ENCODE results near the gene FAM83C. TPM values are rescaled to one million over a fixed set of nuclear protein-coding genes. Genes with fewer than 3 reads are reported as not detected.

The FAM83C gene
- polyA plus RNA-seq, 3 donors = not detected

DNA sequence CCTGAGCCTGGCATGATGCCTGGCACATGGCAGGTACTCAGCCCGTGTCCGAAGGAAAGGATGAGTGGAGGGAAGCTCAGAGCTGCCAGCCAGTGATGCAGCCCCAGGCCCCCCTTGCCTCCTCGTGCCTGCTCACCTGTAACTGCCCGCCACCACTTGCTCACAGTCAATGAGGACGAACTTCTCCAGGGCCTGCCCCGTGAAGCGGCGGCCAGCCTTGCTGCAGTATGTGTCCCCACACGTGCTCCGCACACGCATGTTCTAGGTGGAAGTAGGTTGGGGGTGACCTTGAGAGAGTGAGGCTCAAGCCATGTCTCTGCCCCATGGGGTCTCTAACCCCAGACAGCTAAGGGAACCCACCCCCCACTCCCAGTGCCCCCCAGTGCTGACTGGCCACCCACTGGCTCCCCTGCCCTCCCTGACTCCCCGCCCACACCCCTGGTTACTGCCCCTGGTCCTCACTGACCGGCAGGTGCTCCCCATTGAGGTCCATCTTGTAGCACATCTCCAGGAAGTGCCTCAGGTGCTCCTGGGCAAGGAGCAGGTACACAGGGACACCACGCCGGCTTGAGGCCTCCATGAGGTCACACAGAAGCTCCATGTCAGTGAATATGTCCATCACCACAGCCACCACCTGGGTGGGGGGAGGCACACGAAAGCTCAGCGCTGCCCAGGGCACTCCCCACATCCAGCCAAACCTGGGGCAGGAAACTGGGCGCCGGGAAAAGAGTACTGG, 3.7 kb downstream of the FAM83C start:
- Mint-ChIP-seq H3K4me3 (no peak overlapping the region), H3K27ac (no peak overlapping the region), H3K9me3 (no peaks in the 10 kb centered on the region), H3K4me1 (peaks cover 15% of the 10 kb centered on the region), H3K27me3 (ENCODE audit: low read depth in 3 of 3) (peaks cover 1 to 9% (median 7%) of the 10 kb centered on the region in 3 donors), H3K36me3 (no peaks in the 10 kb centered on the region)
- peaks cover 11 to 14% of the 10 kb centered on the region in 2 donors for H3K4me1 ChIP-seq (ENCODE audit: control insufficient read depth in 1 of 2, insufficient read depth in 2 of 2, low read length in 2 of 2)
- DNase-seq = no peak
- H3K36me3 ChIP-seq (replicated peaks in 1 of 2; ENCODE audit: control insufficient read depth in 1 of 2, insufficient read depth in 2 of 2, low read length in 2 of 2) = no peaks in the 10 kb centered on the region
- no peak overlapping the region for H2AFZ ChIP-seq (ENCODE audit: insufficient read depth, low read depth, low read length, poor library complexity, severe bottlenecking)
- no peak overlapping the region for H3K27ac ChIP-seq (ENCODE audit: low read depth in 1 of 2, low read length in 2 of 2)
- no peak overlapping the region for H3K4me2 ChIP-seq (replicated peaks; ENCODE audit: extremely low read depth, low read length, poor library complexity, severe bottlenecking)
- H3K79me2 ChIP-seq (ENCODE audit: insufficient read depth, low read length) = peaks cover 11% of the 10 kb centered on the region
- intact Hi-C loops (cut with micrococcal nuclease) = no loop called here
- TF ChIP-seq, protein P1, sequence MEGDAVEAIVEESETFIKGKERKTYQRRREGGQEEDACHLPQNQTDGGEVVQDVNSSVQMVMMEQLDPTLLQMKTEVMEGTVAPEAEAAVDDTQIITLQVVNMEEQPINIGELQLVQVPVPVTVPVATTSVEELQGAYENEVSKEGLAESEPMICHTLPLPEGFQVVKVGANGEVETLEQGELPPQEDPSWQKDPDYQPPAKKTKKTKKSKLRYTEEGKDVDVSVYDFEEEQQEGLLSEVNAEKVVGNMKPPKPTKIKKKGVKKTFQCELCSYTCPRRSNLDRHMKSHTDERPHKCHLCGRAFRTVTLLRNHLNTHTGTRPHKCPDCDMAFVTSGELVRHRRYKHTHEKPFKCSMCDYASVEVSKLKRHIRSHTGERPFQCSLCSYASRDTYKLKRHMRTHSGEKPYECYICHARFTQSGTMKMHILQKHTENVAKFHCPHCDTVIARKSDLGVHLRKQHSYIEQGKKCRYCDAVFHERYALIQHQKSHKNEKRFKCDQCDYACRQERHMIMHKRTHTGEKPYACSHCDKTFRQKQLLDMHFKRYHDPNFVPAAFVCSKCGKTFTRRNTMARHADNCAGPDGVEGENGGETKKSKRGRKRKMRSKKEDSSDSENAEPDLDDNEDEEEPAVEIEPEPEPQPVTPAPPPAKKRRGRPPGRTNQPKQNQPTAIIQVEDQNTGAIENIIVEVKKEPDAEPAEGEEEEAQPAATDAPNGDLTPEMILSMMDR (IDR thresholded peaks at IDR 0.05) = no peak
- H3K9me3 ChIP-seq (replicated peaks in 1 of 2; ENCODE audit: control insufficient read depth in 1 of 2, insufficient read depth in 1 of 2, low read length in 2 of 2) = no peaks in the 10 kb centered on the region
- no peak overlapping the region for H3K4me3 ChIP-seq (replicated peaks in 1 of 3; ENCODE audit: low read depth in 2 of 3, low read length in 3 of 3)
- no peaks in the 10 kb centered on the region for H3K27me3 ChIP-seq (ENCODE audit: control insufficient read depth in 2 of 2, insufficient read depth in 2 of 2, low read length in 2 of 2)
- no peak overlapping the region for H3K9ac ChIP-seq (ENCODE audit: insufficient read depth, low read length, poor library complexity, severe bottlenecking)
- peaks cover 1% of the 10 kb centered on the region for H4K20me1 ChIP-seq (ENCODE audit: insufficient read depth, low read length)
- 98% methylated on average over 10 of the region's 19 CpGs for WGBS (ENCODE audit: insufficient coverage)

DNA sequence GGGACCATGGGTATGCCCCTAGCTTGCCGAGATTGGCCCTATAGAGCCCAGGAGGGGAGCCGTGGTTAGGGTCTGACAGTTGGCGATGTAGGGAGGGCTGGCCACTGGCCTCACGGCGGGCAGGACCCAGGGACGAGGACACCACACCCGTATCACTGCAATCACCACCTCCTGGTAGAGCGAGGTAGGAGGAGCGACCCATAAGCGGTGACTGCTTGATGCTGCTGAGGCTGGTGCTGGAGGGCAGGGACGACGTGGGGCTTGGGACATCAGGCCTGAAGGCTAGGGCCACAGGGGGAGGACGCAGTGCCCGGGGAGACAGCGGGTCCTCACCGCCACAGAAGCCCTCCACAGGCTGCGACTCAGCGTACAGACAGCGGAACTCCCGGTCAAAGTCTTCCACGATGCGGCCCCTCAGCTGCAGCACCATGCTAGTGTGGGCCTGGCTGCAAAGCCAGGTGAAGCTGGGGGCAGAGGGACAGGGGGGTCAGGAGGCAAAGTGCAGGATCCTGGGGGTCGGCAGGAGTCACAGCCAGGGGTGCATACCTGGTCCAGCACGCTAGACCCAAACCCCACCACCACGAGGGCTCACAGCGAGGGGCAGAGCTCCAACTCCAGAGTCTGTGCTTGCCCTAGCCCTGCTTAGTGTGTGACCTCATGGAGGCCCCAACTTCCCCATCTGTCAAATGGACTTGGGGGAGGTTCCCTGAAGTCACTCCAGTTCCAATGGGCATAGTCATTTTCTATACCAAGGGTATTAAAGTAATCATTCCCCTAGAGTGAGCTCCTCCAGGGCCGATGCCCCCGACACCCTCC, 4.5 kb downstream of the FAM83C start:
- H3K9me3 Mint-ChIP-seq = no peaks in the 10 kb centered on the region
- no peak overlapping the region for H3K4me3 ChIP-seq (replicated peaks in 1 of 3; ENCODE audit: low read depth in 2 of 3, low read length in 3 of 3)
- H3K4me2 ChIP-seq (replicated peaks; ENCODE audit: extremely low read depth, low read length, poor library complexity, severe bottlenecking) = no peak overlapping the region
- H2AFZ ChIP-seq (ENCODE audit: insufficient read depth, low read depth, low read length, poor library complexity, severe bottlenecking) = no peak overlapping the region
- H3K27me3 Mint-ChIP-seq (ENCODE audit: low read depth in 3 of 3) = peaks cover 1 to 5% (median 5%) of the 10 kb centered on the region in 3 donors
- H3K27ac Mint-ChIP-seq = no peak overlapping the region
- intact Hi-C loops (cut with micrococcal nuclease) = no loop called here
- H3K27ac ChIP-seq (ENCODE audit: low read depth in 1 of 2, low read length in 2 of 2) = no peak overlapping the region
- H3K9ac ChIP-seq (ENCODE audit: insufficient read depth, low read length, poor library complexity, severe bottlenecking) = no peak overlapping the region
- H3K36me3 Mint-ChIP-seq = no peaks in the 10 kb centered on the region
- peaks cover 5% of the 10 kb centered on the region for H4K20me1 ChIP-seq (ENCODE audit: insufficient read depth, low read length)
- no peak overlapping the region for H3K4me3 Mint-ChIP-seq
- peaks cover 19% of the 10 kb centered on the region for H3K79me2 ChIP-seq (ENCODE audit: insufficient read depth, low read length)
- peaks cover 16 to 18% of the 10 kb centered on the region in 2 donors for H3K4me1 ChIP-seq (ENCODE audit: control insufficient read depth in 1 of 2, insufficient read depth in 2 of 2, low read length in 2 of 2)
- no peaks in the 10 kb centered on the region for H3K27me3 ChIP-seq (ENCODE audit: control insufficient read depth in 2 of 2, insufficient read depth in 2 of 2, low read length in 2 of 2)
- DNase-seq = no peak
- WGBS (ENCODE audit: insufficient coverage) = 90% methylated on average over 19 of the region's 28 CpGs
- peaks cover 19% of the 10 kb centered on the region for H3K4me1 Mint-ChIP-seq
- no peaks in the 10 kb centered on the region for H3K9me3 ChIP-seq (replicated peaks in 1 of 2; ENCODE audit: control insufficient read depth in 1 of 2, insufficient read depth in 1 of 2, low read length in 2 of 2)
- TF ChIP-seq, protein P1 (IDR thresholded peaks at IDR 0.05) = no peak
- no peaks in the 10 kb centered on the region for H3K36me3 ChIP-seq (replicated peaks in 1 of 2; ENCODE audit: control insufficient read depth in 1 of 2, insufficient read depth in 2 of 2, low read length in 2 of 2)
